ENCODE measurements around the gene EIF5.
A peak's percentile ranks its signal among the peaks of the same experiment; 100 is the strongest.

Gene EIF5

GRCh38 chr14:103290494-103290893, 43.5 kb upstream of the EIF5 start:
- H3K4me3 ChIP-seq (ENCODE audit: low read length), result no peak overlapping the region
- DNase-seq (ENCODE audit: low read depth), result no peak
- TF ChIP-seq CTCF (IDR thresholded peaks at IDR 0.05; ENCODE audit: insufficient read depth, low read depth, low read length, missing control alignments), result no peak

GRCh38 chr14:103290961-103291360, 43.1 kb upstream of the EIF5 start:
- DNase-seq (ENCODE audit: low read depth), result no peak
- H3K4me3 ChIP-seq (ENCODE audit: low read length), result no peak overlapping the region
- no peak for TF ChIP-seq CTCF (IDR thresholded peaks at IDR 0.05; ENCODE audit: insufficient read depth, low read depth, low read length, missing control alignments)

GRCh38 chr14:103292426-103293374, 41.3 kb upstream of the EIF5 start:
- peak; percentile 95 for TF ChIP-seq CTCF (IDR thresholded peaks at IDR 0.05; ENCODE audit: insufficient read depth, low read depth, low read length, missing control alignments)
- H3K4me3 ChIP-seq (ENCODE audit: low read length), result no peak overlapping the region
- DNase-seq (ENCODE audit: low read depth), result peak; percentile 67

- TF ChIP-seq CTCF (IDR thresholded peaks at IDR 0.05; ENCODE audit: insufficient read depth, low read depth, low read length, missing control alignments), result no peak
- DNase-seq (ENCODE audit: low read depth), result no peak
- H3K4me3 ChIP-seq (ENCODE audit: low read length), result no peak overlapping the region
These were observed 40.6 kb upstream of the EIF5 start for GRCh38 chr14:103293465-103293864.

GRCh38 chr14:103294091-103294490, 39.9 kb upstream of the EIF5 start:
- H3K4me3 ChIP-seq (ENCODE audit: low read length), result no peak overlapping the region
- no peak for DNase-seq (ENCODE audit: low read depth)
- TF ChIP-seq CTCF (IDR thresholded peaks at IDR 0.05; ENCODE audit: insufficient read depth, low read depth, low read length, missing control alignments), result no peak

- TF ChIP-seq CTCF (IDR thresholded peaks at IDR 0.05; ENCODE audit: insufficient read depth, low read depth, low read length, missing control alignments), result no peak
- DNase-seq (ENCODE audit: low read depth), result peak; percentile 77
- H3K4me3 ChIP-seq (ENCODE audit: low read length), result no peak overlapping the region
These were observed 38.0 kb upstream of the EIF5 start for GRCh38 chr14:103296007-103296406.

- DNase-seq (ENCODE audit: low read depth), result no peak
- no peak for TF ChIP-seq CTCF (IDR thresholded peaks at IDR 0.05; ENCODE audit: insufficient read depth, low read depth, low read length, missing control alignments)
- no peak overlapping the region for H3K4me3 ChIP-seq (ENCODE audit: low read length)
These were observed 37.0 kb upstream of the EIF5 start for GRCh38 chr14:103296987-103297386.

Measured in epithelial cell of esophagus (primary cell).